HG03103 (cell line): ENCODE results near the gene NAALADL2.

ENCODE experiments used
- ATAC-seq: cut with Tn5 transposase; IDR thresholded peaks from one replicate; pipeline ENCODE4 v1.9.1; 2021; ENCODE audit warnings: low read depth; ENCODE audit not compliant: unreplicated experiment

Gene NAALADL2

DNA sequence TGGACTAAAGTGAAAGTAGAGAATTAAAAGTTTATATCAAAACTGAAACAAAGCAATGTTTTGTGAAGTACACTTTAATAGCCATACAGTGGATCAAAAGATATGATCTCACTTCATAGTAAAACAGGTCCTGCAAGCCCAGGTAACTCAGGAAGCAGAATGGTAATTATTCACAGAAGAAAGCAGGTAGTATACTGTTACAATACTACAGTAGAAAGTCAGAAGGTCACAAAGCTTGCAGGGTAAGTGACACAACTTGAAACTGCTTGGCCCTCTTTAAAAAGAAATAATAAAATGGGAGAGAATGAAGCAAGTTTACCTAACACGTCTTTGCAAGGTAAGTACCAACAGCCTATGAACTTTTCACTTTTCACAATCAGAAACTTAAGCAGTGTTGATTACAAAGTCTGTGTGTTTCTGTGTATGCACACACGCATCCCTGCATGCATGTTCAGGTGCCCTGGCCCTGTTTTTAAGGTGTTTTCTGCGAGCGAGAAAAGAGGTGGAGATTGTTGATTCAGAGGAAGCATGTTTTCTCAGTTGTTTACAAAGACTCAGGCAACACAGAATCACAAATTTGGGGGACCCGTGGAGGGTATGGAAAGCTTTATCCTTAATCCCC is at the start of gene NAALADL2:
Gene NAALADL2, plus strand, starts transcription at position 221 of the 622 bp plus-strand sequence.
- ATAC-seq = no peak

DNA sequence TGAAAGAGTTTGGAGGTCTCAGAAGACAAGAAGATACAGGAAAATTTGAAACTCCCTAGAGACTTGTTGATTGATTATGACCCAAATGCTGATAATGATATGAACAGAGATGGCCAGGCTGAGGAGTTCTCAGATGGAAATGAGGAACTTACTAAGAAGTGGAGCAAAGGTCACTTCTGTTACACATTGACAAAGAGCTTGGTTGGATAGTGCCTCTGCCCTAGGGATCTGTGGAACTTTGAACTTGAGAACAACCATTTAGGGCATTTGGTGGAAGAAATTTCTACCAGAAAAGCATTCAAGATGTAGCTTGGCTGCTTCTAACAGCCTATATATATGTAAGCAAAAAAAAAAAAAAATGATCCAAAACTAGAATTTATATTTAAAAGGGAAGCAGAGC is 48.9 kb upstream of the NAALADL2 start:
- no peak for ATAC-seq

DNA sequence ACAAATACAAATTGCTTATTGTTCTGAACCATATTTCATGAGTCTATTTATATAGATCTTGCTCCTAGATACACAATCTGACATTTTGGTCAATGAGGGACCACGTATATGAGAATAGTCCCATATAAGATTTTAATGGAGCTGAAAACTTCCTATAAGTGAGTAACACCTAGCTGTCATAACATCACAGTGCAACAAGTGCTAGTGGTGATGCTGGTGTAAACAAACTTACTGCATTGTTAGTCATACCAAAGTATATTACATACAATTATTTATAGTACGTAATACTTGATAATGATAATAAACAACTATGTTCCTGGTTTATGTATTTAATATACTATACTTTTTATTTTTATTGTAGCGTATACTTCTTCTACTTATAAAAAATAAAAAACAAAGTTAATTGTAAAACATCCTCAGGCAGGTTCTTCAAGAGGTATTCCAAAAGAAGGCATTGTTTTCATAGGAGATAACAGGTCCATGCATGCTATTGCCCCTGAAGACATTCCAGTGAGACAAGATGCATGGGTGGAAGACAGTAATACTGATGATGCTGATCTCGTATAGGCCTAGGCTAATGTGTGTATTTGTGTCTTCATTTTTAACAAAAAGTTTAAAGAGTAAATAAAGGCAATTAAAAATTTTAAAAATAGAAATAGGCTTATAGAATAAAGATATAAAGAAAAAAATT is 46.8 kb upstream of the NAALADL2 start:
- ATAC-seq = no peak

DNA sequence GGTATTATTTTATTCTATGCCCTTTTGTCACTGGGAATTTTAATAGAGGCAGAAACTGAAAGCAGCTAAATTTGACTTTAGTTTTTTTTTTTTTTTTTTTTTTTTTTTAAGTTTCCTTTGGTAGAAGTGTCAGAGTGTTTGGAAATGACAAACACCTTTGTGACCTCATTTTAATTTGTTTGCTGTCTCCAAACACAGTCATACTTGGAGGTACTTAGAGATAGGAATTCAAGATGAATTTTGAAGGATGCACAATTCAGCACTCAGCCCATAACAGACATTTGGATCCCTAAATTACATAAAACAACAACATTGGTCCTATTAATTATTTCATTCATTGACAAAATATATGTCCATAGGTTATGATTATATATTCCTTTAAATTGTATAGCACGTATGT is 43.4 kb upstream of the NAALADL2 start:
- no peak for ATAC-seq

DNA sequence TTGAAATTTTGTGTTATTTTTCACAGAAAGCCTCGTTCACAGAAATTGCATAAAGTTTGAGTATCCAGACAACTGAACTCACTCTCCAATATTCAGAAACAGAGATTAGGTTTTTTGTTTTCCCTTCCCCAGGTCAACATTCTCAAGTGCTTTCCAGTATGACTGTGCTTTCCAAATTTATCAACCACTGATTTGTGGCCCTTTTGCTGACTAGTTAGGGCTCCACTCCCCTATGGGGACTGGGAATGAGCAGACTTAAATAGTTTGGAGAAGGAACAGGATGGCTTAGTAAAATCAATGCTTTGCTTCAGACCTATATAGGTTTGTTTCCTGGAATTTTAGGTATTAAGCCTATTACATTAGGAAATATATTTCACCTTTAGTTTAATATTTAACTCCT is 38.2 kb upstream of the NAALADL2 start:
- ATAC-seq = no peak

DNA sequence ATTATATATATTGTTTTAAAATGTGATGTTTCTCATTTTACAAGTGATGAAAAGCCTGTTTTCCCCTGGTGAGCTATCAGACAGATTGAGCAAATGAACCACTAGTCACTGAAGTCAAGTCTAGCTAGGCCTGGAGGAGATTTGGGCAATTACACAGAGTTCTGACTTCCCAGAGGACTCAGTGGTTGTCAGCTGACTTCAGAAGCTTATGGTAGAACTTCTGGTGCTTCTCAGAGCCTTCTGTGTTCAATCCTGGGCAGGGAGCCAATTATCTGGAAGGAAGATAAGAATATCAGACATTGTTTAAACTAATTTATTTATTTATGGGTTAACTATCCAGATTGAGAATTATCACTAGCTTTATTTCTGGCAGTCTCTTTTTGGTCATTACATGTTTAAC is 37.7 kb upstream of the NAALADL2 start:
- ATAC-seq = no peak

DNA sequence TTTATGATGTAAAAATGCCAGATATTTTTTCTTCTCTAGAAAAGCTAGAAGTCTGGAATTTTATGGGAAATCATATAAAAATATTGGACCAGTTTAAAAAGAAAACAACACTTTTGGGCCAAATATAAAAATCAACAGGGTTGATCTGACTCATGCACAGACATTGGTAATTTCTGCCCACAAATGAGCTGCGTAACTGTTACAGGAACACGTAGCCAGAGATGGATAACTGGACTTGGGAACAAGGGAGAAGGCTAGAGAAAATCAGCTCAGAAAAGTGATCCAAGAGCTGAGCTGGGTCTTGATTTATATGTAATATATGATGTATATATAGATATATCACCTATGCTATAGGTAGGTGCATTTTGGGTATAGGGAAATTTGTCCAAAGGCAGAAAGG is 36.8 kb upstream of the NAALADL2 start:
- no peak for ATAC-seq

DNA sequence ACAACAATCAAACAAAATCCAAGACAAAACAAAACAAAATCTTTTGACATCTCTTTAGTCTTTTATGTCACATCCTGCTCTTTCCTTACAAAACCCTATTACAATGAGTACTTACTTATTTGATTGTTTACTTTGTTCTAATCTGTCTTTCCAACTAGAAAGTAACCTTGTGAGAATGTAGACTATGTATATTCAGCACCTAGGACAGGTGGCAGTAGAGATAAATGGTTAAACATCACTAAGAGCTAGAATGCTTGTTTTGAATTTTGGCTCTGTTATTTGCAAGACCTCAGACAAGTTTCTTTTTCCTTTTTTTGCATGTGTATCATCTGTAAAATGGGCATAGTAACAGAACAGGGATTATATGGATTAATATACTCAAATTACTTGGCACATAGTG is 33.1 kb upstream of the NAALADL2 start:
- no peak for ATAC-seq

DNA sequence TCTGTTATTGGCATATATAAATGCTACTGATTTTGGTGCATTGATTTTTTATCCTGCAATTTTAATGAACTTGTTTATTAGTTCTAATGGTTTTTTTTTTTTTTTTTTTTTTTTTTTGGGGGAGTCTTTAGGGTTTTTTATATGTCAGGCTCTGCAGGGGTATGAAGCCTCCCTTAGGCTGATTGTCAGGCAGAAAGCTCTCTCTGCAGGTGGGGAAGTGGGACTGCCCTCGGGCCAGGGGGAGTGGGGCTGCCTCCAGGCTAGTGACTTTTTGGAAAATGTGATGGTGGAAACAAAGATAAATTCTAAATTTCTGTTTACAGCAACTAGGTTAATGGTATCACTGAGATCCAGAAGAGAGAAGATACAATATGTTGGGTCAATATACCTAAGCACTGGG is 14.4 kb upstream of the NAALADL2 start:
- ATAC-seq = no peak

DNA sequence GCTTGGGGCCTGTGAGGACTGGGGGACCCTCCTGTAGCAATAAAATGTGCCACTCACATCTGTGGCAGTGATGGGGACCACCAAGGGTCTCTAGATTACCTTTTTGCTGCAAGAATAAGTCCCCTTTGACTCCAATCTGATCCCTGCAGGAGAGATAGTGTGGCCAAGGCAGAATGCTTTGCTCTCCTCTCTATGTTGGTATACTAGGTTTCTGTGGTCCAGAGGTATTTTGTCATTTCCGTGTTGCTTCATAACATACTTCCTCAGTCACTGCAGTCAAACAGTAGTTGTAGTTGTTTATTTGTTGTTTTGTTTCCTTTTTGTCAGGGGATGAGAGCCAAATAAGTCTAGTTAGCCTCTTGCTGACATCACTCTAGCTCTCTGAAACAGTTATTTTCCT is 13.1 kb upstream of the NAALADL2 start:
- no peak for ATAC-seq

DNA sequence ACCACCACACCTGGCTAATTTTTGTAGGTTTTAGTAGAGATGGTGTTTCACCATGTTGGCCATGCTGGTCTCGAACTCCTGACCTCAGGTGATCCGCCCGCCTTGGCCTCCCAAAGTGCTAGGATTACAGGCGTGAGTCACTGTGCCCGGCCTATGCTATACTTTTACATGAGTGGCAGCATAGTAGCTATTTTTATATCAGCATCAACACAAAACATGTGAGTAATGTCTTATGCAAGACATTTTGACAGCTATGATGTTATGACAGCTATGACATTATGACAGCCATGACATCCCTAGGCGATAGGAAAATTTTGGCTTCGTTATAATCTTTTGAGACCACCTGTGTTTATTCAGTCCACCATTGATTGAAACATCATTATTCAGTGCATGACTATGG is 4.1 kb upstream of the NAALADL2 start:
- ATAC-seq = no peak

DNA sequence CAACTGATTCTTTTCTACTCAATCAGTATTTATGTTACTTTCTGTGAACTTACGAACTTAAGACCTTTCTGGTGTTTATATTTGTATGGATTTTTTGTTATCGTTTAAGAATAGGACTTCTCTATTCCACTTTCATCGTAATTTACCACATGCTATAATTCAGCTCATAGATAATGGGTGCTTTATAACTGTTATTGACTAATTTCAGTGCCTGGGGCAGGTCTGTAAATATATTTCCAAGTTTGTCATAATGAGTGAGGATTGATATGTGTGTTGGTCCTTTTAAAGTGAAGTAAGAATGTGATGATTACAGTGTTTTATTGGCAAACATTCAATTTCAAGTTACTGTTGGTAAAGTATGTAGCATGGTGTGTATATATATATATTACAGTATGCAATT is 1.8 kb upstream of the NAALADL2 start:
- no peak for ATAC-seq

DNA sequence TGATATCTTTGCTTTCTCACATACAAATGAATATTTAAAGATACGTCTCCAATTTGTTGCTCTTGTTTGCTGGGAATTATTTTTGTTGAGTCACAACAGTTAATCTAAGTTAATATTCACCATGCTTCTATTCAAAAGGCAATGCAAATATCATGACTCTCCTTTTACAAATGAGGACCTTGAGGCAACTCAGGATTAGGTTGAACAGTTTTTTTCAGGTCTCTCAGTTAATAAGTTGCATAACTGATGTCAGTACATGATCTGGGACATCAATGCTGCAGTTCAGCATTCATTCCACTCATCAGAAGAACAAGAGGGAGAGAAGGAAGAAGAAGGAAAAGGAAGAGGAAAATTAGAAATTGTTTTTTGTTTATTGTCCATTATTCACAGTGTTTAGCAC is 781 bp upstream of the NAALADL2 start:
- ATAC-seq = no peak

DNA sequence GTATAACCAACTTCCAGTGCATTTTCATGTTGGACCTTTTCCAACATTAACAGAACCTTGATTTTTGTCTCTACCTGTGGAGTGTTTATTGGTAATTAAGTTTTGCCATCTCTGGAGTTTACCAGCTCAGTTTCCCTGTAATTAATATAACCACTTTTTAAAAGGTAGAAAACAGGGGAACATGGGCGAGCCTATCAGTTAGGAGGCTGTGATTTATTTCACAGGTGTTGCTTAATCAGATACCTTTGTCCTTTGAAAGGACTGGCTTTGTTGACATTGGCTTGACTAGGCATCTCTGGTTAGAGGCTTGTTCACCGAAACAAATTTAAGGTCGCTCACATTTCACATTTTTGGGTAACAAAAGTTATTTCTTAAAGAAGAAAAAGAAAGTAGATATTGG is 622 bp downstream of the NAALADL2 start:
- no peak for ATAC-seq

DNA sequence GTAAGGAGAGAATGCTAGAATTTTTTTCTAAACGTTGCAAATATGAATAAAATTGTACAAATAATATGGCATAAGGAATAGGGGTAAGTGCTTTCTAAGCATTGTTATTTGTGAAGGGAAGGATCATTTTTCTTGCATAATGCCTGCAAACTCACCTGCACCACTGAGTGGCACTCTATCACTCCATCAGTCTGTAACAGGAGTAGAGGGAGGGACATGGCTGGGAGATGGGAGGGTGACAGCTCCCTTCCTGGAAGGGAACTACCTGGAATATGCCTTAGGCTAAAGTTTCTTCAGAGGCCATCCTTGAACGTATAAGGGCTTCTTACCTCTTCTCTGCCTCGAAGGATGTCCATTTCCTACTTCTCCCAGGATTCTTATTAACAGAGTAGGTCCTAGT is 3.0 kb downstream of the NAALADL2 start:
- no peak for ATAC-seq

DNA sequence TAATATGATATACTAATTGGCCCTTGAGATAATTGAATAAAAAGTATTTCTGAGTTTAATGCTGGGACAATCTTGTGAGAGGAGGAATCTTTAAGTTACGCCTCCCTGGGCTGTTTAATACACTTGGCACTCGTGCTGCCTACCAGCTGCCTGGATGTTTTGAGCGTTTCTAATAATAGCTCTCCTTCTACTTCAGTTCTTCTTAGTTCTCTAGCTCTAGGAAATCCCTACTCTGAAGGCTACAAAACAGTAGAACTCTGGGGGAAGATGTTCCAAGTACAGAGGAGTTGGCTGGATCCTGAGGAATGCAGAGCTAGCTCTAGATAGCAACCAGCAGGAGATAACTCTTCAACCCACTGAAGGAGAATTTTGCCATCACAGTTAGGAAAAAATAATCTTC is 3.5 kb downstream of the NAALADL2 start:
- no peak for ATAC-seq

DNA sequence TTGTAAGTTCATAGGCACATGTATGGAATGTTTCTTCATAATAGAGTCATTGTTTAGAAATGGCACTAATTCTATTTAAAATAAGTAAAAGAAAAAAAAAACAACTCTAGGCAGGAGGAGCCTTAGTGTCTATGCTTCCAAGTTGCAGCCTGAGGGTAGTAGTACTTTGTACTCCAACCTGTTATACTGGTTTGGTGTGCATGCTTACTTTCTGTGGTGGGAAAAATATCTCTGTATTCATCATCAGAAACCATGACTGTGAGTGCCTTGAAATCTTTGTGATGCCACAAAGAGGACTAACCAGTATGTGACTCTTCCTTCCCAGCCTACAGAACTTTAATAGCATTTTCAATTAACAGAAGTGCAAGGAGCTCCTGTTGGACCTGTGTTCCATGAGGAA is 4.4 kb downstream of the NAALADL2 start:
- ATAC-seq = no peak

DNA sequence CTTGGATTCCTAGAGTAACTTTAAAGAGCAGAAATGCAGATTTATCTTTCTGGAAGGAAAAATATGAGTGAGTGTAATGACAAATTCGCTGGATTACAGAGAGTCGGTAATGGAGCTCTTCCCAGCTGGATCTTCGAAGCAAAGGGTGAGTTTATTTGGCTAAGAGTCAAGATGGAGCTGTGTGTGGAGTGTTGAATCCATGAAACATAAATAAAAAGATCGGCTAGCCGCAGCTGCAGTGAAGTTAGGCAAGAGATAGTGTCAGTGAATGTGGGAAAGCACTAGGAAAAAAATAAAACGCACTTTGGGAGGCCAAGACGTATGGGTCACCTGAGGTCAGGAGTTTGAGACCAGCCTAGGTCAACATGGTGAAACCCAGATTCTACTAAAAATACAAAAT is 10.3 kb downstream of the NAALADL2 start:
- no peak for ATAC-seq

DNA sequence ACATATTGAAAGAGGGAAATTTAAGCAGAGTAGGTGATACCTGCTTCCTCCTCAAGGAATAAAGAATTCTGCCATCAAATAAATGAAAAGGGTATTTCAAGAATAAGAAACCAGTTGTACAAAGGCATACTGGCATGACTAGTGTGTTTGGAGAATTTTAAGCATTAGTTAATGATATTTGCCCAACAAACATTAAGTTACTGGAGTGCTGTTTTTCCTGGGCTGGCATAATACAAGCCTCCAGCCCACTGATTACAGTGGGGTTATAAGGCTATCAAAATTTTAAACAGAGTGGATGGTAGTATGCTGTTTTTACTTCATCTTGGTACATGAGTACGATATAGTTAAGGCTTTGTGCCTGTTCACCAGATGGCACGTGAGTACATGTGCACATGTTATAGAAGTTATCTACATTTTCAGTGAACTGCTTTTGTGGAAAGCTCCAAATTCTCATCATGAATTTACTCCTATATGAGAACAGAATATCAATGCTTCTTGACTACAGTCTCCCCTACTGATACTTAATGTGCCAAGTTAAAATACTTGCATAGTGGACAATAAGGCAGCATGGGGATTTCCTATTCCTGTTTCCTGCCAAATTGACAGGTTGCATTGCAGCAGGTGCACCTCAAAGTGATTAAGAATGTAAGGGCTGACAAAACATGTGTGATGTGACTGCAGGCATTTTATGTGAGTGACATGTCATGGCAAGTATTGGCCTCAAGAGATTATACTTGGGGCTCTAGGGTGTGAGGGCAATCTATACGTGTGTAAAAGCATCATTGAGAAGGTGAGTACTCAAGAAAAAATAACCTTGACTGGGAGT is 14.9 kb downstream of the NAALADL2 start:
- no peak for ATAC-seq

DNA sequence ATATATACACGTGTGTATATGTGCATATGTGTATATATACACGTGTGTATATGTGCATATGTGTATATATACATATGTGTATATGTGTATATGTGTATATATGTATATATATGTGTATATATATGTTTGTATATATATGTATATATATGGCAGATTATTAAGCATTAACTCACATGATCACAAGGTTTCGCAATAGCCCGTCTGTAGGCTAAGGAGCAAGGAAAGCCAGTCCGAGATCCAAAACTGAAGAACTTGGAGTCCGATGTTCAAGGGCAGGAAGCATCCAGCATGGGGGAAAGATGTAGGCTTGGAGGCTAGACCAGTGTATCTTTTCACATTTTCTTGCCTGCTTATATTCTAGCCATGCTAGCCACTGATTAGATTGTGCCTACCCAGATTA is 23.7 kb downstream of the NAALADL2 start:
- no peak for ATAC-seq

DNA sequence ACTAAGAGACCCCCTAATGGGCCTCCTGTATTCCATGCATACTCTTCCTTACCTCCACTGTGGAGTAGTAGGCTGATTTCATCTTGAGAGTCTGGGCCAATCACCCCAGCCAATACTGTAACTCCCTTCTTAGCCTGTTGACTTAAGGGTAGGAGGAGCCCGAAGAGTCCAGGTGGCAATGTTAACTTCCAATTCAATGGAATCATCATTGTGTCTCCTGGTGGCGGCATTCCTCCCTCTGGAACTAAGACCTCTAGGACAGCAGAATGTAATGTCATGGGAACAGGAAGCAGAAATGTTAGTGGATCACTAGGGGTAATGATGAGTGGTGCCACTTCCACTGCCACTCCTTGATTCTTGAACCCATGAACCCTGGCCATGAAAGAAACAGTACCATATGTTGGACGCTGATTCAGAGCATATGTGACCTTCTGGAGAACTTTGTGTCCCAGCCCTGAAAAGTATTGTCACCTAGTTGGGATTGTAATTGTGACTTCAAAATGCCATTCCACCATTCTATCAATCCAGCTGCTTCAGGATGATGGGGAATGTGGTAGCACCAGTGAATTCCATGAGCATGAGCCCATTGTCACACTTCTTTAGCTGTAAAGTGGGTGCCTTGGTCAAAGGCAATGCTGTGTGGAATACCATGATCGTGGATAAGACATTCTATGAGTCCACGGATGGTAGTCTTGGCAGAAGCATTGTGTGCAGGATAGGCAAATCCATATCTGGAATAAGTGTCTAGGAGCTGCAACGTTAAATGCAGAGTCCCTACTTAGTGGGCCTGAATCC is 24.9 kb downstream of the NAALADL2 start:
- no peak for ATAC-seq
